HT1080 (cell line): ENCODE measurements around the gene CLIP1. TPM values are rescaled to one million over a fixed set of nuclear protein-coding genes. Genes with fewer than 3 reads are reported as not detected.
"Not testable (repeated sequence)": the region's sequence is repeated elsewhere in the genome, so short reads cannot be mapped to it uniquely, and the experiment has no call there.

Source experiments
- DNase-seq: peaks from one replicate; pipeline ENCODE4 v3.0.0-alpha.2; 2015; ENCODE audit warnings: low read depth
- total RNA-seq: library from RNA; depleted of rRNA; stranded (reverse); fragments of >200 nt; shearing (Covaris generic); gene quantifications from 2 replicates; pipeline ENCODE4 v1.2.3, GENCODE V29; 2014

CLIP1 gene
- total RNA-seq, 1 experiment from 2014 or later: 26.6 TPM

DNA sequence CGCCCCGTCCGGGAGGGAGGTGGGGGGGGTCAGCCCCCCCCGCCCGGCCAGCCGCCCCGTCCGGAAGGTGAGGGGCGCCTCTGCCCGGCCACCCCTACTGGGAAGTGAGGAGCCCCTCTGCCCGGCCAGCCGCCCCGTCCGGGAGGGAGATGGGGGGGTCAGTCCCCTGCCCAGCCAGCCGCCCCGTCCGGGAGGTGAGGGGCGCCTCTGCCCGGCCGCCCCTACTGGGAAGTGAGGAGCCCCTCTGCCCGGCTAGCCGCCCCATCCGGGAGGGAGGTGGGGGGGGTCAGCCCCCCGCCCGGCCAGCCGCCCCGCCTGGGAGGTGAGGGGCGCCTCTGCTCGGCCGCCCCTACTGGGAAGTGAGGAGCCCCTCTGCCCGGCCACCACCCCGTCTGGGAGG lies 64.9 kb downstream of the CLIP1 start:
- DNase-seq: not testable (repeated sequence)

GRCh38 chr12:122356991-122357390 lies 65.5 kb downstream of the CLIP1 start:
- not testable (repeated sequence) for DNase-seq

DNA sequence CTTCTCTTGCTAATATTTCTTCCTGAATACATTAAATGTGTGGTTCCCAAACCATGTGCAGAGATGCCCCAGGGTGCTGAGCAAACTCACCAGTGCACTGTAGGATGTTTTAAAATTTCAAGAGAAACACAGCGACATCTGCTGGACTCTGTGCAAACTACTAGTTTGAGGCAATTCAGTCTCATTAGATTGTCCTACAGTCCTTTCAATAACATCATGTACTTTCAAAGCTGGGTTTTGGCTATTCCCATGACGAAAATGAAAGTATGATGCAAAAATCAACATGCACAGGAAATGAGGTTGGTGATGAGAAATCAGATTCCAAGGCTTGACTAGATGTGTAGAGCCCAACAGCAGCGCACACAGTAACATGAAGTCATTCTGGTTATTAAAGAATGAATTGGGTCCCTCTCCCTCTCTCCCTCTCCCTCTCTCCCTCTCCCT lies 66.3 kb downstream of the CLIP1 start:
- peak; percentile 67 for DNase-seq

DNA sequence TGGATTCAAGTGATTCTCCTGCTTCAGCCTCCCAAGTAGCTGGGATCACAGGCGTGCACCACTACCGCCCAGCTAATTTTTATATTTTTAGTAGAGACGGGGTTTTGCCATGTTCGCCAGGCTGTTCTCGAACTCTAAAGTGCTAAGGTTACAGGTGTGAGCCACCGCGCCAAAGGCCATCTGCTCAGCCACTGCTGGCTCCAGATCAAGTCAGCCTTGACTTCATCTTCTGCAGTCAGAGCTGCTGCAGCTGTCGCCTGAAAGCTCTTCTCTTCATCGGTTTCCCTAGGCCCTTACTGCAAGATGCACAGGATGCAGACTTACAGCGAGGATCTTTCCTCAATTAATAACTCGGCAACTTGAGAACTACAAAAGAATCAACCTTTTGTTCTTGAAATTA lies 66.8 kb downstream of the CLIP1 start:
- DNase-seq: no peak

DNA sequence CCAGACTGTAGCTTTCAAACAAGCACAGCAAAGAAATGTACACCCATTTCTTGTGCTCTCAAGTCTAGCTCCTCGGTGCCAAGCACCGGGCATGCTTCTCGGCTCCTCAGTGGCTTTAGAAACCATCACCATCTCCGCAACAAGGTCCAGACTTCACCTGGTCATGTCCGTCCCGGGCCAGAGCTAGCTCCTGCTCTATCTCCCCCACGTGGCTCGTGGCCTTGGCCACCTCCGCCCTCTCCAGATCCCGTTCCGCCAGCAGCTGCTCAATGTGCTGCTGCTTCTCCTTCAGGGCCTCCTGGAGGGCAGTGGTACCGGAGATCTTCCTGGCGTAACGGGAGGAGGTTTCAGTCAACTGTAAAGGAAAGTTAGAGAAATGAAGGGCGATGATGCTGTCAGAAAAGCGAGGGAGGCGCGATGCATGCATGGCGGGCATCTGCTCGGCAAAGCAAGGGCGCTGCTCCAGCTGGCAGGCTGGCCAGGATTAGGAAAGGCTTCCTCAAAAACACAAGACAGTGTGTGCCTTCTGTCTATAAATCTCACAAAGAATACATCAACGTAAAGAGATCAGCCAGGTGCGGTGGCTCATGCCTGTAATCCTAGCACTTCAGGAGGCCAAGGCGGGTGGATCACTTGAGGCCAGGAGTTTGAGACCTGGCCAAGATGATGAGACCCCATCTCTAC lies 67.4 kb downstream of the CLIP1 start:
- no peak for DNase-seq

DNA sequence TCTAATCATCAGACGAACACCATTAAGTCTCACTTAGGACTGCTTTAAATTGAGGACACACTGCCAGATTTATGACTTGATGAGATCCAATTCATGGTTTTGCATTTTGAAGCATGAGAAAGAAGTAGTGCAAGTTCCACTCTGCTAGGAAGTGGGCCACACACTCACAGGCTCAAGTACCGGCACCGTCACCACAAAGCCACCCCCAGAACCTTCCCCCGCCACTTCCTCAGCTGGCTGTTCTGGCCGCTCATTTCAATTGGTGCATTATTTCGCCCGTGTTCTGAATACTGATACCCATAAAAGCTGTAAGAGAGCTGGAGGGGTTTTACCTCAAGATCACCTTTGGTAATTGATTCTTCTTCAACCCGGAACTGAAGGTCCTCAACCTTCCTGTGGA lies 70.1 kb downstream of the CLIP1 start:
- no peak for DNase-seq

DNA sequence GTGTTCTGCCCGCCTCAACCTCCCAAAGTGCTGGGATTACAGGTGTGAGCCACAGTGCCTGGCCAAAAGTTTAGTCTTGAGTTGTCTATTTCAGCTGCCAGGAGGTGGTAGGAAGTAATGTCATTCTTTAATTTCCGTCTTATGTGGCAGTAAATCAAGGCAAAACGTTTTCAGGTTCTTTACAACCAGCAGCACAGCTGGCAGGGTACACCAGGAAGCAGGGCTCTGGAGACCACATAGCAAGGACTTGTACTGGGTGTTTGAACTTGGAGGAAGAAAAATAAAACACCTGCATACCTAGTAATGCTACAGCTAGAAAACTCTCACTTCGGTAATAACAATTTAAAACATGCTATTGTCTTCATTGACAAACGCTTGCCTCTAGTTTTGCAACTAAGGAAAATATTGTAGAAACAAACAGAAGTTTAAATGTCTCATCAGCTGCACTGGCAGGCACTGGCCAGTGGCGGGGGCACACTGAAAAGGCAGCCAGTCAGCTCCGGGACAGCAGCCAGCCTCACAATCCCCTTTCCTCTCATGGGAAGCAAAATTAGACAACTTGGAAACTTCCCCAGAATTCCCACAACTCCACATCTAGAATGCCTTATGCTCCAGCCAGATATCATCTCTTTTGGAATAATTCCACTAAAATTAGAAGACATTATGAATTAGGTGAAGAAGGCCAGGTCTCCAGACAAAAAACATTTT lies 72.2 kb downstream of the CLIP1 start:
- no peak for DNase-seq

DNA sequence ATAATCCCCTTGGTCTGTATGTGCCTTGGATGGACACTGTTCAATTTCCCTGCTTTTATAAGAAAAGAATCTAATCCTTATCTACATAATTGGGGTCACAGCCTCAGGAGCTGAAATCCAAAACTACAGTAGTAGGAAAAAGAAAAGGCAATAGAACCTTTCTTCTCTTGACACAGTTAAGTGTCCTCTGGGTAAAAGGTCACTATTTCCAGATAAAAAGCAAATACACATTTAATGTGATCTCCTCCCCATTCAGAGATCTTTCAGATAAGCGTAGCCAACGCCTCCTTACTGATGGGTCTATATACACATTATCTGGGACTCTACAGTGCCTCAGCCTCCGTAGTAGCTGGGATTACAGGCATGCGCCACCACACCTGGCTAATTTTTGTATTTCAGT lies 73.4 kb downstream of the CLIP1 start:
- no peak for DNase-seq

- no peak for DNase-seq
These were observed 74.0 kb downstream of the CLIP1 start for GRCh38 chr12:122348505-122348904.

DNA sequence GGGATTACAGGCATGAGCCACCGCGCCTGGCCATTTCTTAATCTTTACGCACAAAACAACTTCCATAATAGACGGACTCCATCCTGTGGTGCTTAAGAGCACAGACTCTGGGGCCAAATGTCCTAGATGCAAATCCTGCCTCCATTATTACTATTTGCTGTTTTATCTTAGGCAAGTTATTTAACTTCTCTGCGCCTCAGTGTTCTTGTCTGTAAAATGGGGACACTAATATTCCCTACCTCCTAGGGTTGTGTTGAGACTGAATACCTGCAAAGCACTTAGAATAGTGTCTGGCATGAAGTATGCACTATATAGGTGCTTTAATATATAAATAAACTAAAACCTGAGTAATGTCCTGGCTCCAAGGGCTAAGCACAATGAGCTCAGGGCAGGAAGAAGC lies 76.4 kb downstream of the CLIP1 start:
- no peak for DNase-seq

- DNase-seq: no peak
These were observed 77.4 kb downstream of the CLIP1 start for GRCh38 chr12:122345042-122345441.

DNA sequence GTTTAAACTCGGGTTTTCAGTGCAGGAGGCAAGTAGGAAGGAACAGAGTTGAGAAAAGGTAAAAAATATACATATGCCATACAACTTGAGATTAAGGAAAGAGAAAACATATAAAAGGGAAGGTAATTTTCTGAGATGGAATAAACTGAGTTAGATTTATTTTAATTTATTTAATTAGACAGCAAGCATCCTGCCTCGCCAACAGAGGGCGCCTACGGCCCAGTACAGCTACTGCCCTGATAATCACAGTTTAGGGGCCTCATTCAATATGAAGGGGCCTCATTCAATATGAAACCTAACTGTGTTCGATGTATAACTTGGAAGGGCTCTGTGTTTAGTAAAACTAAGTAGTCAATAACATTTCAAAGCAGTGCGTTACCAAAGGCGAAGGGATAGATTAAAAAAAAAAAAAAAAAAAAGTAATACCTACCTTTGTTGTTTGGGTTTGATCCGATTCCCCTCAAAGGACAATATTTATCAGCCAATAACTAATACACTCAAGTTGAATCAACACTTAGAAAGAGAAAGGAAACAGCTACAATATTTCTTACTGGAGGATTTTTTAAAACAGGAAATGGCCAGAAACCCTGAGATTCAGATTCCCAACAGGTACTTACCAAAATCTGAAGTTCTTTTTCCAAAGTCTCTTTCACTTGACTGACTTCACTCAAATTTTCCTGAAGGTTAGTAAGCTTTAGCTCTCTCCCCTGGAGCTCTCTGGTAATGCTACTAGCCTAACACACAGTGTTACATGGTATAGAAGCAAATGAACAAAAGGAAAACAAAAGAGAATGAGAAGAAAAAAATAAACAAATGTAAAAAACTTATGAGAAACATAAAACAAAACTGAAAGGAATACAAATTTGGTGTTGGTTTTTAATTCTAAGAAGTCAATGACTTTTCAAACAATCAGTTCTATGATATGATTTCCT lies 86.2 kb downstream of the CLIP1 start:
- DNase-seq: no peak

- DNase-seq: no peak
These were observed 89.1 kb downstream of the CLIP1 start for GRCh38 chr12:122333142-122334087.

GRCh38 chr12:122327494-122328385 lies 94.7 kb downstream of the CLIP1 start:
- no peak for DNase-seq

- DNase-seq: no peak
These were observed 95.5 kb downstream of the CLIP1 start for GRCh38 chr12:122327014-122327413.

DNA sequence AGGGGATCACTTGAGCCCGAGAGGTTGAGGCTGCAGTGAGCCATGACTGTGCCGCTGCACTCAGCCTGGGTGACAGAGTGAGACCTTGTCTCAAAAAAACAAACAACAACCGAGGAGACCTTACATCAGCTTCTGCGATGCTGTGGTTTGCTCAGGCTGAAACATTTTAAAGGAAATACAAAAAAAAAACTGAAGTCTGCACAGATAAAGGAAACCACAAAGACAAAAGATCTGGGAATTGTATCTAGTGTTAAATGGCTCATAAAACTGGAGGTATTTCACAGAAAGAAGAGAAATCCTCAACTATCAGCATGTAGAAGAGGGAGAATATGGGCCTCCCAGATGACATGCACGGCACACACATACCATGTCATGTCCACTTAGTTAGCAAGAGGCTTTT lies 95.9 kb downstream of the CLIP1 start:
- no peak for DNase-seq

- DNase-seq: no peak
These were observed 99.0 kb downstream of the CLIP1 start for GRCh38 chr12:122323311-122324019.

DNA sequence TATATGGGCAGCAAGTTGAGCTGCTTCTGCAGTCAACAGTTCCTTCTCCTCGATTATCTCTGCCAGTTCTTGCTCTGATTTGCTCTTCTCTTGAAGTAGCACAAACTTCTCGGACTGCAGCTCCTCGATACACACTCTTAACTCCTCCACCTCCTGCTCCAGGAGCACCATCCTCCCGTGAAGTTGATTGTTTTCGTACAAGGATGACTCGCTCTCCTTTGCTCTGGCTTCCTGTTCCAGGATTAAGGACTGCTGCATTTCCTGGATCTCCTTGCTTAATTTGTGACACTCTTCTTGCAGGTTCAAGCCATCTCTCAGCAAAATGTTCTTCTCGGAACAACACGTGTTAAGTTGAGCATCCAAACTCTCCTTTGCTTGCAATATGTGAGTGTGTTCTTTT lies 100.0 kb downstream of the CLIP1 start:
- peak; percentile 66 for DNase-seq
